Caco-2 (cell line): ENCODE data around the gene P2RY6. TPM values are rescaled to one million over a fixed set of nuclear protein-coding genes. Genes with fewer than 3 reads are reported as not detected.
A peak's percentile ranks its signal among the peaks of the same experiment; 100 is the strongest.

ENCODE experiments used
- BruUV-seq: library from RNA; stranded (reverse); fragments of 400-500 nt; replicated peaks from 2 replicates; lab custom pipeline; 2021; lab: Mats Ljungman, UMichigan
- CTCF ChIA-PET: fragments of 300-600 bp; sonication (Branson Sonifier 250); formaldehyde crosslinking; loops from one replicate; lab custom pipeline; 2022; ENCODE audit warnings: antibody characterized with exemption; lab: Charles Lee
- POLR2A ChIA-PET: fragments of 300-600 bp; sonication (Branson Sonifier 250); formaldehyde crosslinking; loops from one replicate; lab custom pipeline; 2022; ENCODE audit warnings: antibody characterized with exemption; lab: Charles Lee
- DNase-seq, 2 experiments: peaks; one replicate each; pipeline versions ENCODE4 v3.0.0 to v3.0.0-alpha.2; 2020 to 2022
- H3K27me3 ChIP-seq: replicated peaks from 2 replicates; pipeline ENCODE4 v1.6.0; 2011; ENCODE audit warnings: low read length; ENCODE audit not compliant: control insufficient read depth, insufficient read depth
- H3K36me3 ChIP-seq: 2 replicates; pipeline ENCODE4 v1.5.1; 2011; ENCODE audit warnings: low read length; ENCODE audit not compliant: control insufficient read depth, insufficient read depth
- H3K4me1 ChIP-seq: fragments of 250-450 bp; sonication (Bioruptor Pico); 2 replicates; pipeline ENCODE4 v1.5.1; 2020; ENCODE audit warnings: mild to moderate bottlenecking
- H3K4me3 ChIP-seq: 2 replicates; pipeline ENCODE4 v1.5.1; 2011; ENCODE audit warnings: low read depth, mild to moderate bottlenecking, control low read depth, low read length
- H3K9me3 ChIP-seq: fragments of 250-450 bp; sonication (Bioruptor Pico); 2 replicates; pipeline ENCODE4 v1.5.1; 2020; ENCODE audit warnings: mild to moderate bottlenecking, moderate library complexity
- H3K27ac Mint-ChIP-seq: one replicate; pipeline ENCODE4 v1.8.0; 2022; ENCODE audit warnings: mixed read lengths; ENCODE audit not compliant: unreplicated experiment
- H3K27me3 Mint-ChIP-seq: one replicate; pipeline ENCODE4 v1.8.0; 2022; ENCODE audit warnings: mixed read lengths; ENCODE audit not compliant: insufficient read depth, unreplicated experiment
- H3K36me3 Mint-ChIP-seq: one replicate; pipeline ENCODE4 v1.8.0; 2022; ENCODE audit warnings: mild to moderate bottlenecking, mixed read lengths; ENCODE audit not compliant: insufficient read depth, unreplicated experiment
- H3K4me1 Mint-ChIP-seq: one replicate; pipeline ENCODE4 v1.8.0; 2022; ENCODE audit warnings: low read depth, mixed read lengths; ENCODE audit not compliant: unreplicated experiment
- H3K4me3 Mint-ChIP-seq: one replicate; pipeline ENCODE4 v1.8.0; 2022; ENCODE audit warnings: mild to moderate bottlenecking, moderate library complexity, mixed read lengths; ENCODE audit not compliant: unreplicated experiment
- H3K9me3 Mint-ChIP-seq: one replicate; pipeline ENCODE4 v1.8.0; 2022; ENCODE audit warnings: mixed read lengths; ENCODE audit not compliant: unreplicated experiment
- CTCF ChIP-seq, 2 experiments: fragments of 200-600 bp in 1 of 2; IDR thresholded peaks; 1 replicate in 1 of 2; 2 replicates in 1 of 2; pipeline versions ENCODE4 v1.5.1 to v1.8.0; 2011 to 2022; ENCODE audit warnings: antibody characterized with exemption in 1 of 2, control low read depth in 1 of 2, inconsistent platforms in 1 of 2, low read depth in 1 of 2, low read length in 1 of 2, mild to moderate bottlenecking in 1 of 2, moderate library complexity in 1 of 2; ENCODE audit not compliant: insufficient read depth in 1 of 2, severe bottlenecking in 1 of 2, unreplicated experiment in 1 of 2
- intact Hi-C: fragments of 100-400 bp; cut with micrococcal nuclease; formaldehyde crosslinking; loops from one replicate; pipeline ENCODE4 v1.10.0; 2022; ENCODE audit not compliant: unreplicated experiment
- total RNA-seq: library from RNA; stranded (reverse); gene quantifications from 2 replicates; pipeline ENCODE4 v1.2.3, GENCODE V29; 2022

Gene P2RY6
- total RNA-seq, 1 experiment from 2014 or later = 55.7 TPM

GRCh38 chr11:73235236-73235786, 36.8 kb upstream of the P2RY6 start:
- no TSS peak for BruUV-seq
- H3K27ac Mint-ChIP-seq = no peak overlapping the region
- Histone ChIP-seq H3K9me3 (no peaks in the 10 kb centered on the region), H3K27me3 (no peaks in the 10 kb centered on the region), H3K4me3 (no peak overlapping the region), H3K4me1 (peaks cover 4% of the 10 kb centered on the region; the same call in 1 of the 2 replicates), H3K36me3 (no peaks in the 10 kb centered on the region)
- H3K36me3 Mint-ChIP-seq = peaks cover 11% of the 10 kb centered on the region
- H3K4me1 Mint-ChIP-seq = no peaks in the 10 kb centered on the region
- DNase-seq = no peak
- H3K27me3 Mint-ChIP-seq = no peaks in the 10 kb centered on the region
- no peak overlapping the region for H3K4me3 Mint-ChIP-seq
- no peak for TF ChIP-seq CTCF (IDR thresholded peaks at IDR 0.05; ENCODE audit: insufficient read depth in 1 of 2, low read depth in 1 of 2, low read length in 1 of 2, severe bottlenecking in 1 of 2, unreplicated experiment in 1 of 2)
- ChIA-PET CTCF (interaction anchor here (0.6 to 2.7 kb wide), 9 partner anchors 7 to 109 kb away, joined by 3 to 41 read pairs (median 11); partner anchors contain the start of gene P2RY2), POLR2A (interaction anchor here (0.6 kb wide), 1 partner anchor 92 kb away, joined by 7 read pairs; no protein-coding TSS in a partner anchor)
- no peaks in the 10 kb centered on the region for H3K9me3 Mint-ChIP-seq
- intact Hi-C loops = no loop called here

GRCh38 chr11:73236205-73236765, 35.9 kb upstream of the P2RY6 start:
- BruUV-seq = no TSS peak
- Mint-ChIP-seq H3K27me3 (no peaks in the 10 kb centered on the region), H3K4me1 (no peaks in the 10 kb centered on the region), H3K9me3 (no peaks in the 10 kb centered on the region), H3K4me3 (no peak overlapping the region), H3K27ac (no peak overlapping the region), H3K36me3 (peaks cover 11% of the 10 kb centered on the region)
- ChIA-PET POLR2A (interaction anchor here (0.6 kb wide), 1 partner anchor 93 kb away, joined by 7 read pairs; no protein-coding TSS in a partner anchor), CTCF (interaction anchor here (0.5 to 2.7 kb wide), 30 partner anchors 8 to 404 kb away, joined by 3 to 41 read pairs (median 4); partner anchors contain the start of genes P2RY2 and P2RY6)
- no peaks in the 10 kb centered on the region for H3K9me3 ChIP-seq
- H3K27me3 ChIP-seq = no peaks in the 10 kb centered on the region
- H3K36me3 ChIP-seq = no peaks in the 10 kb centered on the region
- TF ChIP-seq CTCF (IDR thresholded peaks at IDR 0.05; ENCODE audit: insufficient read depth in 1 of 2, low read depth in 1 of 2, low read length in 1 of 2, severe bottlenecking in 1 of 2, unreplicated experiment in 1 of 2) = no peak
- H3K4me3 ChIP-seq = no peak overlapping the region
- intact Hi-C loops = no loop called here
- DNase-seq = peak in 1 of 2 experiments; percentile 39
- peaks cover 4% of the 10 kb centered on the region; the same call in 1 of the 2 replicates for H3K4me1 ChIP-seq

- Histone ChIP-seq H3K4me3 (no peak overlapping the region), H3K4me1 (peaks cover 4% of the 10 kb centered on the region; the same call in 1 of the 2 replicates), H3K9me3 (no peaks in the 10 kb centered on the region), H3K27me3 (no peaks in the 10 kb centered on the region), H3K36me3 (no peaks in the 10 kb centered on the region)
- no peaks in the 10 kb centered on the region for H3K9me3 Mint-ChIP-seq
- intact Hi-C loops = loop anchor here (1.0 kb wide), 3 partner anchors 9 to 406 kb away; no protein-coding TSS in a partner anchor
- peaks cover under 1% of the 10 kb centered on the region for H3K4me1 Mint-ChIP-seq
- CTCF ChIA-PET = interaction anchor here (0.5 to 2.7 kb wide), 32 partner anchors 8 to 405 kb away, joined by 3 to 41 read pairs (median 4); partner anchors contain the start of genes P2RY2 and P2RY6
- no TSS peak for BruUV-seq
- peak; percentile 75 to 92 for TF ChIP-seq CTCF (IDR thresholded peaks at IDR 0.05; ENCODE audit: insufficient read depth in 1 of 2, low read depth in 1 of 2, low read length in 1 of 2, severe bottlenecking in 1 of 2, unreplicated experiment in 1 of 2)
- DNase-seq = peak; percentile 77 to 81
- H3K36me3 Mint-ChIP-seq = peaks cover 11% of the 10 kb centered on the region
- H3K4me3 Mint-ChIP-seq = no peak overlapping the region
- POLR2A ChIA-PET = no interaction called here
- H3K27me3 Mint-ChIP-seq = no peaks in the 10 kb centered on the region
- H3K27ac Mint-ChIP-seq = peak overlapping the region; percentile 32
Observed at GRCh38 chr11:73236854-73237253, 35.3 kb upstream of the P2RY6 start.
